SK-N-MC (cell line): ENCODE measurements around the gene CNPY2.

Source experiments
- DNase-seq: peaks from one replicate; pipeline ENCODE4 v3.0.0-alpha.2; 2011; ENCODE audit warnings: low read depth, low spot score
- H3K27ac ChIP-seq: fragments of 200-600 bp; sonication (generic); 2 replicates; pipeline ENCODE4 v1.5.1; 2016; ENCODE audit warnings: mixed run types
- H3K36me3 ChIP-seq: fragments of 200-600 bp; sonication (generic); 2 replicates; pipeline ENCODE4 v1.6.1; 2017; ENCODE audit warnings: antibody characterized with exemption, low read length, mixed read lengths; ENCODE audit not compliant: insufficient read depth
- H3K4me3 ChIP-seq: fragments of 200-600 bp; sonication (generic); 2 replicates; pipeline ENCODE4 v1.5.1; 2016
- H3K9ac ChIP-seq: fragments of 200-600 bp; sonication (generic); 2 replicates; pipeline ENCODE4 v1.8.0; 2017; ENCODE audit warnings: mixed run types, mixed read lengths; ENCODE audit not compliant: insufficient read length
- H3K9me3 ChIP-seq: fragments of 200-600 bp; sonication (generic); 2 replicates; pipeline ENCODE4 v1.6.1; 2017; ENCODE audit warnings: low read depth, mild to moderate bottlenecking, antibody characterized with exemption, low read length, moderate library complexity, mixed read lengths
- EZH2 ChIP-seq: fragments of 200-600 bp; sonication (generic); IDR thresholded peaks from one replicate; pipeline ENCODE4 v1.6.1; 2017; ENCODE audit warnings: antibody characterized with exemption
- FOXP2 ChIP-seq: optimal IDR thresholded peaks from 2 replicates; pipeline ENCODE3; 2011; ENCODE audit warnings: mild to moderate bottlenecking, moderate library complexity; ENCODE audit not compliant: insufficient read depth; ENCODE audit errors: extremely low read length, control extremely low read depth
- POLR2AphosphoS5 ChIP-seq: IDR thresholded peaks from 2 replicates; pipeline ENCODE4 v1.6.1; 2012; ENCODE audit warnings: mild to moderate bottlenecking, low read depth, low read length, borderline replicate concordance

The CNPY2 gene

GRCh38 chr12:56304872-56305590 lies 10.8 kb downstream of the CNPY2 start:
- Histone ChIP-seq H3K27ac (no peak overlapping the region), H3K9me3 (no peaks in the 10 kb centered on the region), H3K36me3 (peaks cover 19% of the 10 kb centered on the region), H3K9ac (no peak overlapping the region), H3K4me3 (no peak overlapping the region)
- no peak for TF ChIP-seq POLR2AphosphoS5
- TF ChIP-seq FOXP2 = no peak
- no peak for TF ChIP-seq EZH2
- DNase-seq = no peak

- H3K27ac ChIP-seq = no peak overlapping the region
Measured at GRCh38 chr12:56304276-56304675, 11.5 kb downstream of the CNPY2 start.

GRCh38 chr12:56300644-56301464 lies 14.9 kb downstream of the CNPY2 start:
- no peak for DNase-seq
- TF ChIP-seq FOXP2 (no peak), EZH2 (no peak), POLR2AphosphoS5 (no peak)
- Histone ChIP-seq H3K27ac (peak overlapping the region; percentile 79), H3K9me3 (no peaks in the 10 kb centered on the region), H3K9ac (peak overlapping the region; percentile 79), H3K36me3 (peaks cover 38% of the 10 kb centered on the region), H3K4me3 (peak overlapping the region; percentile 93)

More at GRCh38 chr12:56304276-56304675, 11.5 kb downstream of the CNPY2 start:
- H3K9ac ChIP-seq = no peak overlapping the region
- H3K4me3 ChIP-seq = no peak overlapping the region
- no peak for TF ChIP-seq EZH2
- TF ChIP-seq POLR2AphosphoS5 = no peak
- TF ChIP-seq FOXP2 = no peak
- no peaks in the 10 kb centered on the region for H3K9me3 ChIP-seq
- peaks cover 14% of the 10 kb centered on the region for H3K36me3 ChIP-seq
- no peak for DNase-seq

GRCh38 chr12:56299853-56300643 lies 15.7 kb downstream of the CNPY2 start, which contains the start of gene CS:
Gene CS (minus strand): TSS chr12:56300330. CDS start chr12:56300201, 129 bp downstream.
- peak within 1 kb of the TSS; percentile 93 for H3K4me3 ChIP-seq
- peaks cover 35% of the 10 kb centered on the region for H3K36me3 ChIP-seq
- DNase-seq = peak; percentile 81
- TF ChIP-seq POLR2AphosphoS5 (peak; percentile 67), EZH2 (no peak), FOXP2 (peak; percentile 55)
- H3K9me3 ChIP-seq = no peaks in the 10 kb centered on the region
- peak within 1 kb of the TSS; percentile 88 for H3K9ac ChIP-seq
- peak within 1 kb of the TSS; percentile 81 for H3K27ac ChIP-seq

- H3K27ac ChIP-seq = peak overlapping the region; percentile 81; the same call in 1 of the 2 replicates
- TF ChIP-seq POLR2AphosphoS5 (no peak), EZH2 (no peak), FOXP2 (no peak)
- DNase-seq = no peak
- H3K9me3 ChIP-seq = no peaks in the 10 kb centered on the region
- H3K9ac ChIP-seq = peak overlapping the region; percentile 88
- peaks cover 34% of the 10 kb centered on the region for H3K36me3 ChIP-seq
- peak overlapping the region; percentile 93 for H3K4me3 ChIP-seq
Measured at GRCh38 chr12:56299308-56299852, 16.4 kb downstream of the CNPY2 start.

GRCh38 chr12:56298828-56299227 lies 17.0 kb downstream of the CNPY2 start:
- H3K9me3 ChIP-seq = no peaks in the 10 kb centered on the region
- no peak overlapping the region for H3K27ac ChIP-seq
- peaks cover 35% of the 10 kb centered on the region for H3K36me3 ChIP-seq
- peak overlapping the region; percentile 93 for H3K4me3 ChIP-seq
- DNase-seq = no peak
- TF ChIP-seq POLR2AphosphoS5 (no peak), EZH2 (no peak), FOXP2 (no peak)
- H3K9ac ChIP-seq = peak overlapping the region; percentile 88

GRCh38 chr12:56297400-56297799 lies 18.4 kb downstream of the CNPY2 start:
- H3K9me3 ChIP-seq = no peaks in the 10 kb centered on the region
- no peak overlapping the region for H3K4me3 ChIP-seq
- peaks cover 37% of the 10 kb centered on the region for H3K36me3 ChIP-seq
- no peak overlapping the region for H3K9ac ChIP-seq
- no peak overlapping the region for H3K27ac ChIP-seq
- no peak for DNase-seq
- no peak for TF ChIP-seq EZH2
- no peak for TF ChIP-seq FOXP2
- TF ChIP-seq POLR2AphosphoS5 = no peak
